Gastrocnemius medialis (tissue), 4 donors: ENCODE data around the gene ARSB. TPM values are rescaled to one million over a fixed set of nuclear protein-coding genes. Genes with fewer than 3 reads are reported as not detected.

Source experiments
- ATAC-seq, 2 donors: fragments of 150-250 bp; one replicate each; pipeline ENCODE4 v1.9.1; 2016
- DNase-seq, 2 donors: peaks; one replicate each; pipeline ENCODE4 v3.0.0-alpha.2; 2019
- H3K27ac ChIP-seq, 4 donors: fragments of 200-600 bp; sonication (generic); 1 replicate in 1 of 4; 2 replicates in 3 of 4; pipeline ENCODE4 v1.5.1; 2016 to 2018; ENCODE audit warnings: mild to moderate bottlenecking in 2 of 4, moderate library complexity in 1 of 4
- H3K27me3 ChIP-seq, 3 donors: fragments of 200-600 bp; sonication (generic) in 2 of 3; 1 replicate in 1 of 3; 2 replicates in 2 of 3; pipeline versions ENCODE4 v1.5.1 to v1.6.0; 2016 to 2019; ENCODE audit warnings: mild to moderate bottlenecking in 1 of 3, moderate library complexity in 1 of 3
- H3K36me3 ChIP-seq, 2 donors: fragments of 200-600 bp; sonication (generic) in 1 of 2; one replicate each; pipeline ENCODE4 v1.5.1; 2017 to 2018
- H3K4me1 ChIP-seq, 2 donors: fragments of 200-600 bp; sonication (generic) in 1 of 2; one replicate each; pipeline ENCODE4 v1.5.1; 2016 to 2017; ENCODE audit warnings: mild to moderate bottlenecking in 2 of 2
- H3K4me3 ChIP-seq, 4 donors: fragments of 200-600 bp; sonication (generic) in 3 of 4; 1 replicate in 1 of 4; 2 replicates in 3 of 4; pipeline ENCODE4 v1.5.1; 2016 to 2019; ENCODE audit warnings: mild to moderate bottlenecking in 2 of 4
- H3K9me3 ChIP-seq, 3 donors: fragments of 200-600 bp; sonication (generic) in 2 of 3; 1 replicate in 1 of 3; 2 replicates in 2 of 3; pipeline ENCODE4 v1.5.1; 2016 to 2019
- CTCF ChIP-seq, 5 experiments: fragments of 450-650 bp in 3 of 5; fragments of 200-600 bp in 2 of 5; sonication (generic) in 2 of 5; IDR thresholded peaks in 4 of 5; conservative IDR thresholded peaks in 1 of 5; 1 replicate in 4 of 5; 2 replicates in 1 of 5; pipeline ENCODE4 v1.5.1; 2016 to 2019; ENCODE audit warnings: antibody characterized with exemption in 5 of 5, mild to moderate bottlenecking in 3 of 5, moderate library complexity in 3 of 5
- POLR2A ChIP-seq, 2 donors: fragments of 450-650 bp; IDR thresholded peaks; one replicate each; pipeline ENCODE4 v1.6.1; 2017; ENCODE audit warnings: antibody characterized with exemption in 2 of 2, mild to moderate bottlenecking in 2 of 2, moderate library complexity in 2 of 2
- in situ Hi-C, 4 donors: fragments of 200-750 bp; cut with MboI; loops; one replicate each; pipeline versions ENCODE4 v1.15.0 to v1.8.0; 2017; ENCODE audit warnings: low sequenced_read_pairs in 4 of 4
- intact Hi-C: fragments of 100-400 bp; cut with DNase I; formaldehyde crosslinking; loops from one replicate; pipeline ENCODE4 v1.15.1; 2023; ENCODE audit warnings: low total_unique reads
- total RNA-seq, 4 donors: library from RNA; depleted of rRNA; stranded (reverse); fragments of >200 nt; gene quantifications; one replicate each; pipeline versions ENCODE4 v1.1.0 to v1.2.3, GENCODE V29; 2016

Gene ARSB
- total RNA-seq, 4 donors from 2014 or later = 3.2 to 8.3 (median 5.1) TPM

- H3K4me3 ChIP-seq = no peak overlapping the region
- no peaks in the 10 kb centered on the region for H3K9me3 ChIP-seq
- no peak overlapping the region for H3K27ac ChIP-seq
- DNase-seq = no peak
- in situ Hi-C loops = no loop called here
- no peak for ATAC-seq
- H3K27me3 ChIP-seq = no peaks in the 10 kb centered on the region
- no peaks in the 10 kb centered on the region for H3K4me1 ChIP-seq
- H3K36me3 ChIP-seq = no peaks in the 10 kb centered on the region
- TF ChIP-seq CTCF (IDR thresholded peaks at IDR 0.05 in 4 of 5, conservative IDR thresholded peaks at IDR 0.05 in 1 of 5) = no peak
- no peak for TF ChIP-seq POLR2A (IDR thresholded peaks at IDR 0.05)
- intact Hi-C loops = no loop called here
Measured at GRCh38 chr5:78747055-78747454, 238.1 kb downstream of the ARSB start.

GRCh38 chr5:78746021-78746770 is 238.9 kb downstream of the ARSB start:
- Histone ChIP-seq H3K4me1 (no peaks in the 10 kb centered on the region), H3K4me3 (no peak overlapping the region), H3K27ac (no peak overlapping the region), H3K27me3 (no peaks in the 10 kb centered on the region), H3K36me3 (no peaks in the 10 kb centered on the region), H3K9me3 (no peaks in the 10 kb centered on the region)
- in situ Hi-C loops (no loop called here), intact Hi-C loops (no loop called here)
- no peak for TF ChIP-seq POLR2A (IDR thresholded peaks at IDR 0.05)
- TF ChIP-seq CTCF (IDR thresholded peaks at IDR 0.05 in 4 of 5, conservative IDR thresholded peaks at IDR 0.05 in 1 of 5) = no peak
- ATAC-seq = no peak
- DNase-seq = no peak

DNA sequence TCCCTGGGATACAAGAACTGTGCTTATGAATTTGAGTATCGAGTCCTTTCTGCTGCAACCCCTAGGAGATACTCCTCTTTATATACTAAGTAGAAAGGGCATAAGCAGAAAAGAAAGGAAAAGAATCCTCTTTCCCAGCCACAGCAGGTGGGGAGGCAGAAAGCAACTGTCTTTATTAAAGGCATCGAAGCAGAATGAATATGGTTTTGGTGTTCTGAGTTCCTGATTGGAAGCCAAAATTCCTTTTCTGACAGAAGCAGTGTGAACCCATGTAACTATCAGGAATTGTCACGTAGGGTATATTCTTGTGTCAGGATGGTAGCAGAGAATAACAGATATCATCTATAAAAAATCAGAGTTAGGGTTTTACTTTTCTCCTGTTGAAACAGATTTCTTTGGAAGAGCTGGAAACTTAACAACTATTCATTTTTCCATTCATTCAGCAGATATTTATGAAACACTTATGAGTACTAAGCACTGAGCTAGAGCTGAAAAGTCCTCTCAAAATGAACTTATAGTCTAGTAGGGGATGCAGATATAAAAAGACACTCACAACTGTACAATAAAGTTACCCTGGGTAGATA is 240.1 kb downstream of the ARSB start:
- intact Hi-C loops (no loop called here), in situ Hi-C loops (no loop called here)
- Histone ChIP-seq H3K4me3 (no peak overlapping the region), H3K9me3 (no peaks in the 10 kb centered on the region), H3K36me3 (no peaks in the 10 kb centered on the region), H3K4me1 (no peaks in the 10 kb centered on the region), H3K27ac (no peak overlapping the region), H3K27me3 (no peaks in the 10 kb centered on the region)
- ATAC-seq (no peak), DNase-seq (no peak)
- TF ChIP-seq POLR2A (IDR thresholded peaks at IDR 0.05) = no peak
- no peak for TF ChIP-seq CTCF (IDR thresholded peaks at IDR 0.05 in 4 of 5, conservative IDR thresholded peaks at IDR 0.05 in 1 of 5)

DNA sequence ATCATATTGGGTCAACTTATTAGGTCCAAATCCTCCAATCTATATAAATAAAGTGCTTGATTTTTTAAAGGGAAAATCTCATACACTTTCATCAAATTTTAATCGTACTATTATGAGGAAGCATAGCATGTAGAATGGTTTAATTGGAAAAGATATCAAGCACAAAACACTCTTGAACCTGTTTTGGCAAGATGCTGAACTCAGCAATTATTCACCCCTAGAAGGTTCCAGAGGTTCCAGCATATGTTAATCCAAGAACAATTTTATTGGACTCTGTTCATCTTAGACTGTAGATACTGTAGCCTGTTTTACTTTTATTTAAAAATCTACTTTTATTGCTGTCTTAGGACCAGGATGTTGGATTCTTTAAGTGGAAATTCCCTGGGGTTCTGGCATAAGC is 244.1 kb downstream of the ARSB start:
- H3K36me3 ChIP-seq = no peaks in the 10 kb centered on the region
- H3K4me3 ChIP-seq = no peak overlapping the region
- H3K9me3 ChIP-seq = no peaks in the 10 kb centered on the region
- intact Hi-C loops = no loop called here
- in situ Hi-C loops = no loop called here
- no peaks in the 10 kb centered on the region for H3K4me1 ChIP-seq
- no peak for ATAC-seq
- TF ChIP-seq POLR2A (IDR thresholded peaks at IDR 0.05) (no peak), CTCF (IDR thresholded peaks at IDR 0.05 in 4 of 5, conservative IDR thresholded peaks at IDR 0.05 in 1 of 5) (no peak)
- H3K27ac ChIP-seq = no peak overlapping the region
- no peak for DNase-seq
- no peaks in the 10 kb centered on the region for H3K27me3 ChIP-seq
